Urinary bladder (tissue), 4 donors: ENCODE results near the gene HSF2BP. TPM values are rescaled to one million over a fixed set of nuclear protein-coding genes. Genes with fewer than 3 reads are reported as not detected.

Source experiments
- DNase-seq: peaks from one replicate; pipeline ENCODE4 v3.0.0-alpha.2; 2015; ENCODE audit errors: extremely low spot score
- H3K27ac ChIP-seq: one replicate; pipeline ENCODE4 v1.5.1; 2013; ENCODE audit warnings: low read depth, mild to moderate bottlenecking, moderate library complexity
- H3K36me3 ChIP-seq: one replicate; pipeline ENCODE4 v1.6.1; 2013; ENCODE audit warnings: mild to moderate bottlenecking, moderate library complexity; ENCODE audit not compliant: insufficient read depth
- H3K4me1 ChIP-seq: one replicate; pipeline ENCODE4 v1.6.1; 2013; ENCODE audit warnings: mild to moderate bottlenecking, moderate library complexity; ENCODE audit not compliant: insufficient read depth
- H3K4me3 ChIP-seq: one replicate; pipeline ENCODE4 v1.5.1; 2013; ENCODE audit warnings: low read depth, low read length
- WGBS: extraction: QIAGEN DNeasy Blood & Tissue Kit; methylation state at CpG from one replicate; pipeline ENCODE4 v1.1.7; 2013; 5-methylcytosine and 5-hydroxymethylcytosine counted together
- polyA plus RNA-seq: library from polyadenylated mRNA; stranded (reverse); fragments of 200-250 nt; gene quantifications from one replicate; pipeline ENCODE4 v1.2.3, GENCODE V29; 2013
- total RNA-seq: library from RNA; depleted of rRNA; stranded (reverse); fragments of >200 nt; gene quantifications from one replicate; pipeline ENCODE4 v1.2.3, GENCODE V29; 2014
- donor health status: healthy with polysubstance abuse.
- donor health status: healthy.

The HSF2BP gene
- total and polyA plus RNA-seq, 2 donors = 0.37 to 1.1 TPM

GRCh38 chr21:43611598-43612369 lies 47.5 kb downstream of the HSF2BP start:
- Histone ChIP-seq H3K4me1 (peaks cover 3% of the 10 kb centered on the region), H3K27ac (no peak overlapping the region), H3K4me3 (no peak overlapping the region), H3K36me3 (no peaks in the 10 kb centered on the region)
- 30% methylated on average over 8 of the region's 8 CpGs for WGBS
- no peak for DNase-seq

- Histone ChIP-seq H3K36me3 (no peaks in the 10 kb centered on the region), H3K27ac (no peak overlapping the region), H3K4me3 (no peak overlapping the region), H3K4me1 (peaks cover 3% of the 10 kb centered on the region)
- WGBS = 36% methylated on average over 8 of the region's 8 CpGs
- DNase-seq = peak; percentile 71
Observed at GRCh38 chr21:43609501-43610340, 49.6 kb downstream of the HSF2BP start.

- Histone ChIP-seq H3K4me3 (no peak overlapping the region), H3K4me1 (peaks cover 3% of the 10 kb centered on the region), H3K27ac (no peak overlapping the region), H3K36me3 (no peaks in the 10 kb centered on the region)
- WGBS = 63% methylated on average over 2 of the region's 2 CpGs
- no peak for DNase-seq
Observed at GRCh38 chr21:43608664-43609063, 50.6 kb downstream of the HSF2BP start.

GRCh38 chr21:43608225-43608624 lies 51.1 kb downstream of the HSF2BP start:
- Histone ChIP-seq H3K4me1 (peaks cover 3% of the 10 kb centered on the region), H3K27ac (no peak overlapping the region), H3K36me3 (no peaks in the 10 kb centered on the region), H3K4me3 (no peak overlapping the region)
- no peak for DNase-seq
- 81% methylated on average over 3 of the region's 3 CpGs for WGBS

- 89% methylated on average over 15 of the region's 15 CpGs for WGBS
- Histone ChIP-seq H3K4me3 (no peak overlapping the region), H3K4me1 (peaks cover 1% of the 10 kb centered on the region), H3K27ac (no peak overlapping the region), H3K36me3 (no peaks in the 10 kb centered on the region)
- DNase-seq = no peak
Observed at GRCh38 chr21:43605320-43606215, 53.7 kb downstream of the HSF2BP start.

GRCh38 chr21:43604505-43605204 lies 54.6 kb downstream of the HSF2BP start:
- peaks cover under 1% of the 10 kb centered on the region for H3K4me1 ChIP-seq
- DNase-seq = no peak
- no peak overlapping the region for H3K4me3 ChIP-seq
- 95% methylated on average over 6 of the region's 6 CpGs for WGBS
- H3K27ac ChIP-seq = no peak overlapping the region
- H3K36me3 ChIP-seq = no peaks in the 10 kb centered on the region

GRCh38 chr21:43603641-43604504 lies 55.4 kb downstream of the HSF2BP start:
- H3K4me1 ChIP-seq = no peaks in the 10 kb centered on the region
- DNase-seq = no peak
- no peak overlapping the region for H3K27ac ChIP-seq
- H3K4me3 ChIP-seq = no peak overlapping the region
- no peaks in the 10 kb centered on the region for H3K36me3 ChIP-seq
- 85% methylated on average over 8 of the region's 8 CpGs for WGBS

- WGBS = 89% methylated on average over 5 of the region's 5 CpGs
- no peaks in the 10 kb centered on the region for H3K36me3 ChIP-seq
- no peaks in the 10 kb centered on the region for H3K4me1 ChIP-seq
- no peak overlapping the region for H3K27ac ChIP-seq
- H3K4me3 ChIP-seq = no peak overlapping the region
- no peak for DNase-seq
Observed at GRCh38 chr21:43603233-43603626, 56.1 kb downstream of the HSF2BP start.

GRCh38 chr21:43602266-43603232 lies 56.7 kb downstream of the HSF2BP start:
- Histone ChIP-seq H3K36me3 (no peaks in the 10 kb centered on the region), H3K4me3 (no peak overlapping the region), H3K27ac (no peak overlapping the region), H3K4me1 (no peaks in the 10 kb centered on the region)
- WGBS = 83% methylated on average over 13 of the region's 13 CpGs
- DNase-seq = no peak

GRCh38 chr21:43600642-43601402 lies 58.5 kb downstream of the HSF2BP start:
- Histone ChIP-seq H3K27ac (no peak overlapping the region), H3K36me3 (no peaks in the 10 kb centered on the region), H3K4me3 (no peak overlapping the region), H3K4me1 (no peaks in the 10 kb centered on the region)
- no peak for DNase-seq
- WGBS = 73% methylated on average over 12 of the region's 12 CpGs

- WGBS = 86% methylated on average over 5 of the region's 5 CpGs
- H3K27ac ChIP-seq = no peak overlapping the region
- H3K36me3 ChIP-seq = no peaks in the 10 kb centered on the region
- no peaks in the 10 kb centered on the region for H3K4me1 ChIP-seq
- H3K4me3 ChIP-seq = no peak overlapping the region
- no peak for DNase-seq
Observed at GRCh38 chr21:43599728-43600127, 59.6 kb downstream of the HSF2BP start.
